HG03575 (cell line): ENCODE results near the gene RAD51.

Source experiments
- ATAC-seq: cut with Tn5 transposase; IDR thresholded peaks from one replicate; pipeline ENCODE4 v1.9.1; 2021; ENCODE audit not compliant: unreplicated experiment, insufficient number of reproducible peaks, low FRiP score; ENCODE audit errors: extremely low read depth

The RAD51 gene

DNA sequence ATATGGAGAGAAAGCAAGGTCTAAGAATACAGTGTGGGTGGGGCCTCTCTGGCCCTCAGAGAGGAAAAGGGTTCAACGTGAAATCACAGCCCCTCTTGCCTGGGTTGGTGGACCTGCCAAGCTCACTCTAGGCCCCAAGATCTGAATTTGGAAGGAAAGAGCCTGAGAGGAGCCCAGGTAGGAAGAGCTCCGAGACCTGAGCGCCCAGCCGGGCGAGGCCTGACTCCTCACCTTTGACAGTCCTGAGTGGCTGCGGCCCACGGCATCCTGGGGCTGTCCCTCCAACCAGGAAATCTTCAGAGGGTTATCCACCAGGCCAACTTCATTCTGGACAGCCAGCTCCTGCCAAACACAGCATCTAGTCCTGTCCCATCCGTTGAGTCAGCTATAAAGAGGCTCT, 78.5 kb downstream of the RAD51 start:
- ATAC-seq, result no peak

GRCh38 chr15:40773902-40774301, 78.9 kb downstream of the RAD51 start:
- ATAC-seq, result no peak

DNA sequence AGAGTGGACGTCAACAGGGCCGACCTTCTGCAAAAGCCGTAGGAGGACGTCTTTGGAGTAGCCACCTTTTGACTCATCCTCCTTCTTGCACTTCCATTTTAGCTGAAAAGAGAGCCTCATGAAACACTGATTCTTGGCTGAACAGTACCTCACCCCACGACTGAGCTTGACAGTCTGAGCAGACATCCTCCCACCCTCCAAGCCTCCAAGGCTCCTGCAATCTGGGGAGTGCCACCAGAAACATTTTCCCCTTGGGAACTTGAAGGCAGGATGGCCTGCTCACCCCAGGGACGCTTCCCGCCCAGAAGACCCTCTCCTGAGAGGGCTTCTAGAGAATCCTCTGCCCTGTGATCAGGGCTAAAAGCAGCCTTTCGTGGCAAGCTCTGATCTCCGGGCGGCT, 80.0 kb downstream of the RAD51 start:
- ATAC-seq, result no peak

- no peak for ATAC-seq
Observed at GRCh38 chr15:40775740-40776536, 81.0 kb downstream of the RAD51 start.

DNA sequence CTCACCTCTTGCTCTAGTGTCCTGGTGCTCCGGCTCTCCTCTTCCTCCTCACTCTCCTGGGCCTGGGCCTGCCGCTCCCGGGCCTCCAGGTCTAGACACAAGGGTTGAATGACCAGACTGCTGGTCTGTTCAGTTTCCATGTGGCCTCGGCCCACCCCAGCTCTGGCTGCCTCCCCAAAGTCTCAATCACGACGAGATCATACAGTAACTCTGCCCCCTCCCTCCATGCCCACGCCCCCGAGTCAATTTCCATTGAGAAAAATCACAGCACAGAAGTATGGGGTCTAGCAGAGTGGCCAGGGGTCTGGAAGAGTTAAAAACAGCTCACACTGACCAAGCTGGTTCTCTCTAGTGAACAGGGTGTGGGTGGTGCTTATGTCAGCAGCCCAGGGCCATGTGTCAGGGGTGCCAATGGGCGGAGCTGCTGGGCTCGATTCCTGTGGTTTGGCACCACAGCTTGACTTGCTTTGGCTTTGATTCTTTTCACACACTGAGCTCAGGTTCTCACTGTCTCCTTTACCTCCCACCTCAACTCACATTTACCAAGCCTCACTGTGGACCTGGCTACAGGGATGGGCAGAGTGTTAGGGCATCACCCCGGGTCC, 81.7 kb downstream of the RAD51 start:
- ATAC-seq, result no peak
